NCI-H2029 treated with DMSO at 0.1 percent for 48 hours (cell line): ENCODE data around the gene ARHGAP26.

Source experiments
- DNase-seq: peaks from one replicate; lab custom pipeline; 2025; lab: John Stamatoyannopoulos, UW

The ARHGAP26 gene

DNA sequence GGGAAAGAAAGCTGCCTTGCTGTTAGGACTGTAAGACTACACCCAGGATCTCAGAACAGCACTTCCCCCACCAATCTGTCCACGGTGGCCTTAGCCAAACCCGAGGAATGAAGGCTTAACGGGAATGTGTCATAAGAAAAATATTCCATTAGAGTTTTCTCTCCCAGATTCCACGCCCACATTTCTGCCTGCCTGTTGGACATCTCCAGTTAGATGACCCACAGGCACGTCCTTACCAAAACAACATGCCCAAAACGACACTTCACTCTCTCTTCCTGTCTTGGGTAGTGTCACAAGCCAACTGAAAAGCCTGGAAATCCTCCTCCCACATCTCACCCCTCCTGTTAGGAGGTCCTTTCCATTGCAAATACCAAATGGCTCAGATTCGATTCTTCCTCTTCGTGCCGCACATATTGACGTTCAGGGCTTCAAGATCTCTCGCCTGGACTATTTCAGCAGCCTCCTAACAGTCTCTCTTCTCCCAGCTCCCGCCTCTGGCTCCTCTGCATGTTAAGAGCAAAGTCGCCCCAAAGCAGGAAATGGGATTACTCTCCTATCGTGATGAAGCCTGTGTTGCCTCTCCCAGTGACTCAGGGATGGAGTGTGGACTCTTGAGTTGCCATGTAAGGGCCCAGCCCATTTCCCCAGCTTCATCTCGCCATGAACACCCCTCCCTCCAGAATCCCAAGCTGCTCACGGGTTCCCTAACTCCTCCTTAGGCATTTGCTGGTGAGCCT, 474.0 kb downstream of the ARHGAP26 start:
- DNase-seq: no peak

DNA sequence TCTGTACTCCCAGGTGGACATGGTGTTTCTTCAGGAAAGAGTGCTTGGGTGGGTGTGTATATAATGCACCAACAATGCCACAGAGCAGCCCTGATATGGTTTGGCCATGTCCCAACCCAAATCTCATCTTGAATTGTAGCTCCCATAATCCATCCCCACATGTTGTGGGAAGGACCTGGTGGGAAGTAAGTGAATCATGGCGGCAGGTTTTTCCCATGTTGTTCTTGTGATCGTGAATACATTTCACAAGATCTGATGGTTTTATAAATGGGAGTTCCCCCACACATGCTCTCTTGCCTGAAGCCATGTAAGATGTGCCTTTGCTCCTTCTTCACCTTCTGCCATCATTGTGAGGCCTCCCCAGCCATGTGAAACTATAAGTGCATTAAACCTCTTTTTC, 474.8 kb downstream of the ARHGAP26 start:
- no peak for DNase-seq

DNA sequence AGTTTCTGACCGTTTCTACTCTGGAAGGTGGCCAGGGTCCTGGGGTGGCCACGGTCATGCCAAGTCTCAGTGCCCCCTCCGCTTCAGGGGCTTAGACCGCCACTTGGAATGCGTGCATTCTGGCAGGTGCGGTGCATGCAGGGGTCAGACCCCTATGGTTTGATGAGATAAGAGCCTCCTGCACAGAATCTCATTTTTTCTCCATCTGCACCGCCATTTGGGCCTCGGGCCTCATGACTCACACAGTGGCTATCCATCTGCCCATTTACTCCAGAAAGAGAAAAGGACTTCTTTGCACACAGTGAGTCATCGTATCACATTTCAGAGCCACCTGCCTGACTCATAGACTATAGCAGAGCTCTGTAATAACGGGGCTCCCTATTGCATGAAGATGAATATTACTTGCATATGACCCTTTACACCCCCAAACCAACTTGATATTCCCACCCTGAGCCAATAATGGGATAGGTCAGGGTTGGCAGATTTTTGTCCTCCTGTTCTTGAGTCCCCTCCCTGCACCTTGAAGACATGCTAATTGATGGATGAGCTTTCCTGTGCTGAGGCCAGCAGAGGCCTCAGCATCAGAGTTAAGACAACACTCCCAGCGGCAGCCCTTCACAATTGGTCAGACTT, 475.9 kb downstream of the ARHGAP26 start:
- DNase-seq: no peak

DNA sequence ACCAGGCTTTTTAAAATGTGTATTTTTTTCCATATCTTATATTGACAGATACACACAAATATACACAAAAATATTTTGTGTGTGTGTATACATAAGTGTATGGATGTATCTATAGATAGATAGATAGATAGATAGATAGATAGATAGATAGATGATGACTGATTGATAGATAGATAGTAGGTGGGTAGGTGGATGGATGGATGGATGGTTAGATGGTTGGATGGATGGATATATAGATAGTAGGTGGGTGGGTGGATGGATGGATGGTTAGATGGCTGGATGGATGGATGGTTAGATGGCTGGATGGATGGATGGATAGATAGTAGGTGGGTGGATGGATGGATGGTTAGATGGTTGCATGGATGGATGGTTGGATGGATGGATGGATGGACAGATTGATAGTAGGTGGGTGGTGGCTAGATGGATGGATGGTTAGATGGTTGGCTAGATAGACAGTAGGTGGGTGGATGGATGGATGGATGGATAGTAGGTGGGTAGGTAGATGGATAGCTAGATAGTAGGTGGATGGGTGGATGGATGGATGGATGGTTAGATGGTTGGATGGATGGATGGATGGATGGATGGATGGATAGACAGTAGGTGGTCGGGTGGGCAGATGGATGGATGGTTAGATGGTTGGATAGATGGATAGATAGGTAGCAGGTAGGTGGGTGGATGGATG, 477.1 kb downstream of the ARHGAP26 start:
- DNase-seq: no peak

DNA sequence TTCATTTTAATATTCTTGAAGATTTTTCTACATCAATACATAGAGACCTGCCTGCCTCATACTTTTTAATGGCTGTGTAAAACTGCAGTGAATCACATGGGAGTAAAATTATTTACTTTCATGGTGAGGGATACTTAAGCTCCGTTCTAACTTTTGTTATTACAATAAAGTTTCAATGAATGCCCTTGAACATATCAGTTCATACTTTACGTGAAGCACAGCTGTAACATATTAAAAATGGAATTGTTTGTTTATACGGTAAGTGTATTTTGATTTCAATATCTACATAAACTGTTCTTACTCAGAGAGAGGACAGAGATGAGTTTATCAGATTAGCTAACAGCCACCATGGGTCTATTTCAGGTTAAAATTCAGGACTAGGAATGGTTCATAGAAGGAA, 478.2 kb downstream of the ARHGAP26 start:
- DNase-seq: no peak

DNA sequence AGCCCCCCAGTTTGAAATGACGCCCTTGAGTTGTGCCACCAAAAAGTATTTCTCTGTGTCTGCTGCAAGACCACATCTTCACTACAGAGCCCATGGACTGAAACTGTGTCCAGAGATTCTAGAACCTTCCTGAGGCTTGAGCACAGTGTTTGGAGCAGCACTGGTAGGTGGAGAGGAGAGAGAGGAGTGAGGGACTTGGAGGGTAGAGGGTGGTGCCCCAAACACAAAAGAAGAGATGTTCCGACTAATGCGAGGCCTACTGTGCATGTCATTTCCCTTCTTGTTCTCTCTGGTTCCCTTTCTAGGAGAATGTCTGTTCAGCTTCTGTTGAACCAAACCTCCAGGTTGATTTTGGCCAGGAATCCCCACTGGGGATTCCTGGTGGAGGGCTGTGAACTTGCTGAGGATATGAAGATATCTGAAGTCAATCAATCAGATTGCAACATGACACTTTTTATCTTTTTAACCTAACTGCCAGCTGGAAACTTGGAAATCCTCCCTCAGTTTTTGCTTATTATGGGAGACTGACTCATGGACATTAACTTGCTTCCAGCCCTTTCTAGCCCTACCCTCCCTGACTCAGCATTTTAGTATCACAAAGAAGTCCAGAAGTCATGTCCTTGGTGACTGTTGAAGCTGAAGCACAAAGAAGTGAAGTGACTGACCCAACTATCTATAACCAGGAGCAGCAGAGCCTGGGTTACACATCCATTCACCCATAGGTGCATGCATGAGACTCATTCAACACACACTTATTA, 478.8 kb downstream of the ARHGAP26 start:
- DNase-seq: no peak

DNA sequence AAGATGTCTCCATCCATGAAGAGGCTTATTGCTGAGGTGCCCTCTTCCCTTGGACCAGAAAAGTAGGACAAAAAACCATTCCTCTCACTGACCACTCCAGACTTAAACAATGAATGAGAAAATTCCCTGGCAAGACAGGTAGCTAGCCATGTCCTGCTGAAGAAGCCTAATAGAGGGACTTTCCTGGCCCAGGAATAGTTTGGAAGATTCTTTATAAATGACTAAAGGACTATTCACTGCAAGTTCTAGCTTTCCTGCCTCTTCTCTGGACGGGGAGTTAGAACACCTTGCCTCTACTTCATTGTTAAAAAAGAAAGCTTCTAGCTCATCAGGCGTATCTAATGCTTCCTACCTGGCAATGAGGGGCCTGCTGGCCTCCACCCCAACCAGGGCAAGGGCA, 479.7 kb downstream of the ARHGAP26 start:
- DNase-seq: no peak

DNA sequence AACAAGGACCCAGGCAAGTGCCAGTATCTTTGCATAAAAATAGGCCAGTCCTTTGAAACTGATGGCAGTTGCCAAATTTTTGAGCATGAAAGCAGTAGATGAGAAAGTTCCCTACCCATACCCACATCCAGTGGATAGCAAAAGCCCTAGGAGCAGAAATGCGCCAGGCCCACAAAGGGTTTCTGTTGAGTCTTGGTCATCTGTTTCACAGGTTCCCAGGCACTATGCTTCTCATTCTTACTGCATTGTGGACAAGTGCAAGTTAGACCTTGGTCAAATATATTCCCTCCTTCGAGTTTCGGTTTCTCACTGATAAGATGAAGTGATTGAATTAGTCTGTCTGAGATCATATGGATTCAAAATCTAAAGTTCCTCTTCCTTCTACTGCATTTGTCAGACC, 481.0 kb downstream of the ARHGAP26 start:
- no peak for DNase-seq

DNA sequence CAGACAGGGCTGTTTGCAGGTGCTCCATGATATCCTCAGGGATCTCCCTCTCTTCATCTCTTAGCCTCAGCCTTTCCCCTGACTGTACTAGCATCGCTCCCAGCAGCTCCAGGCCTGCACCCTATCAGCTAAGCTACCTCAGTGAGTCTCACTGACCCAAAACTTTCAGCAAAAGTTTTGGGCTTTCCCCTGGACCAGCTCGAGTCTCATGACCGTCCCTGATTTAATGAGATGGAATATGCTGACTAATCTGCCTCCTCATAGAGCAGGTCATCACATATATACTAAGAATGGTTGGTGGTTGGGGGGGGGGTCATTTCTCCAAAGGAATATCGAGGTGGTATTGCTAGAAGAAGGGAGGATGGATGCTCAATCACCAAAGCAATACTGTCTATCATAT, 481.8 kb downstream of the ARHGAP26 start:
- DNase-seq: no peak

DNA sequence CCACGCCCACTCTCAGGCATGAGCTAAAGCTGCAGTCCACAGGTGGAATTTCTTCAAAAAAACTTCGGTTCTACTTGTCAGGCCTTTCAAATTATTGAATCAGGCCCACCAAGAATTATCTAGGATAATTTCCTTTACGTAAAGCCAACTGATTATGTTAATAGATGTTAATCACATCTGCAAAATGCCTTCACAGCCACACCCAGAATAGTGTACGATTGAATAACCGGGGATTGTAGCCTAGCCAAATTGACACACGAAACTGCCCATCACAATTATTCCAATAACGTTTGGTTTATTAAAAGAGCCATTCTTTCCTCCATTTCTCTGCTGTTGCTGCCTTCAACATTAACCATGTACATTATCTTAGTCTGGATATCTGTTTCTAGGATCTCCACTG, 484.6 kb downstream of the ARHGAP26 start:
- DNase-seq: no peak

DNA sequence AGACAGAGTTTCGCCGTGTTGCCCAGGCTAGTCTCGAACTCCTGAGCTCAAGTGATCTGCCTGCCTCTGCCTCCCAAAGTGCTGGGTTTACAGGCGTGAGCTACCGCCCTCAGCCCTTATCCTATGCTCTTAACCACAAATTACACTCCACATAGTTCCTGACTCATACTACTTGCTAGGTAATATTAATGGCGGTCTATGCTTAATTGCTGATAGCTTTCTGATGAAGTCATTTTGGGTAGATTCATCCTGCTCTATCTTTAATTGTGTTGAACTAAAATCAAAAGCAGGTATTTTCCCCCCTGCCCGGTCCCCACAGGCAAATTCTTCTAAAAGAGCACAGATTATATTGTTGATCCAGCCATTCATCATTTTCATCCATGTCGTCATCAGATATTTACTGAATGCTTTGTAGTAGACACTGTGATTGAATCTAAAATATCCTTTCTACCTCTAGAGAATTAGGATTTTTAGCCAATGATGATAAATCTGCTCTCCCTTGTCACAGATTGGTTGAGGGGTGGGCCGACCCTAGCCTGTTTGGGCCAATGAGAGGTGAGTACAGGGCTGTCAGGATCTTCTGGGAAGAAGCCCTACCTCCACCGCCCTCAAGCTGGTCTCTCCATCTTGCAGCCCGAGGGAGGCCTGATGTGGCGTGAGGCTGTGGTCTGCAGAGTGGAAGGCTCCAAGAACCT, 488.5 kb downstream of the ARHGAP26 start:
- no peak for DNase-seq

DNA sequence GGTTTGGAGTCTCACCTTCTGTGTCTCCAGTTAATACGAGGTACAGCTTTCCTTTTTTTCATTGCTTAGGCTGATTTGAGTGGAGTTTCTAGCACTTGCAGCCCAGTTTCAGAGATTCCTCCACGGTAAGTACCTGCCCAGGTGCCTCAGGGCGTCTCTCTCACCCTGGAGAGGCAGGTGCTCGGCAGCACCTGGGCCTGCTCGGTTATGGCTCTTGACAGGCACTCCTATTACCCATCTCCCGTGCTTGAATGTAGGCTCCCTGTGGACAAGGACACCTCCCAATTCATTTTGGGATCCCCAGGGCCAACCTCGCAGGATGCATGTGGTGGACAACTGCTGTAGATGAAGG, 489.1 kb downstream of the ARHGAP26 start:
- no peak for DNase-seq

DNA sequence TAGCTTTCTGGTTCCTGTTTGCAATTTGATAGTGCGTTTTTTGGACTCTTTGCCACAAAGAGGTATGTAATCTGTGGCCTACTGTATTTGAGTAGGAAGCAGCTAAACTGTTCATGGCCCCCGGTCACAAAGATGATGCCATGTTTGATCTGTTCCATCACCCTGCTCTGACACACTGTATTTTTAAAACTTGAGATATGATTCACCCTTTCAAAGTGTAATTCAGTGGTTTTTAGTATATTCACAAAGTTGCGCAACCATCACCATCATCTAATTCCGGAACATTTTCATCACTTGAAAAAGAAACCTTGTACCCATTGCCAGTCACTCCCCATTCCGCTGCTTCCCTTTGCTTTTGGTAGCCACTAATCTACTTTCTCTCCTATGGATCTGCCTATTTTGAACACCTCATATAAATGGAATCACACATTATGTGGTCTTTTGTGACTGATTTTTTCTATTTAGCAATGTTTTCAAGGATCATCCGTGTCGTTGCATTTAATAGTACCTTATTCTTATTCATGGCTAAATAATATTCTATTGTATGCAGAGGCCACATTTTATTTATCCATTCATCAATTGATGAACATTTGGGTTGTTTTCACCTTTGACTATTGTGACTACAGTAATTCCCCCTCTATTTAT, 491.7 kb downstream of the ARHGAP26 start:
- no peak for DNase-seq

DNA sequence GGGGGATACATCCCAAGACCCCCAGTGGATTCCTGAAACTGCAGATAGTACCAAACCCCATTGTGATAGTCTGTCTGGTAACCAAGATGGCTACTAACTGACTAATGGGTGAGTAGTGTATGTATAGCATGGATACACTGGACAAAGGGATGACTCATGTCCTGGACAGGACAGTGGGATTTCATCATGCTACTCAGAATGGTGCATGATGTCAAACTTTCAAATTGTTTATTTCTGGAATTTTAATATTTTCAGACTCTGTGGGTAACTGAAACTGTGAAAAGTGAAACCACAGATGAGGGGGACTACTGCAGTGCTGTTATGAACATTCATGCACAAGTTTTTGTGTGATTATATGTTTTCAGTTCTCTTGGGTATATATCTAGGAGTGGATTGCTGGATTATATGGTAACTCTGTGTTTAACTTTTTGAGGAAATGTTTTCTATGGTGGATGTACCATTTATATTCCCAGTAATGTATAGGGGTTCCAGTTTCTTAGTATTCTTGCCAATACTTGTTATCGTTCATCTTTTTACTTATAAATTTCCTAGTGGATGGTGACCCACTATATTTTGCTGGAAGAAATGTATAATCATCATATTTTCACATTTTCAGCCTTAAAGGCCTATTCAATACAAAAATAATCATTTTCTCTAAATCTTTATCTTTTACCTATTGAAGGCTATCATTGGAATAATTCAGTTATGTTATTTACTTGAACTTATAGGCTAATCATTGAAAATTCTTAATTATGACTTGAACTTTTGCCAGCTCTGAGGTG, 492.4 kb downstream of the ARHGAP26 start:
- DNase-seq: no peak

DNA sequence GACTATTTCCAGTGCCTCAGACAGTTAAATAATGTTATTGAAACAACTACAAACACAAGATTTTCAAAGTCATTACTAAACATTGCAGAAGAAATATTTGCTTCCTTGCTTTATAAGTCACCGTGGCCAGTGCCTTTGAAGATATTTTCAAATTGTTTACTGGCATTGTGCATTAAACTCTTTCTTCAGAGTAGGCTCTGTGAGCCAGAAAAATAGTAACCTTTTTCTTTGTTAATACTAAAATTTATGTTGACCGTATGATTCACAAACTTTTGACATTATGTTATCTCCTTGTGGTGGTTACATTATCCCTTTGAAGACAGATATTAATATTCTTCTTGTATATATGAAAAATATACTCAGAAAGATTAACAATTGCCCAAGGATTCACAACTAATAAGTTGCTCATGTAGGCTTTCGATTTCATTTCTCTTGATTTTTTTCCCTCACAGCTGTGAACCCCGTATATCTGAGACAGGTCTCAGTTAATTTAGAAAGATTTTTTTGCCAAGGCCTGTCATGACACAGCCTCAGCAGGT, 493.2 kb downstream of the ARHGAP26 start:
- DNase-seq: no peak

DNA sequence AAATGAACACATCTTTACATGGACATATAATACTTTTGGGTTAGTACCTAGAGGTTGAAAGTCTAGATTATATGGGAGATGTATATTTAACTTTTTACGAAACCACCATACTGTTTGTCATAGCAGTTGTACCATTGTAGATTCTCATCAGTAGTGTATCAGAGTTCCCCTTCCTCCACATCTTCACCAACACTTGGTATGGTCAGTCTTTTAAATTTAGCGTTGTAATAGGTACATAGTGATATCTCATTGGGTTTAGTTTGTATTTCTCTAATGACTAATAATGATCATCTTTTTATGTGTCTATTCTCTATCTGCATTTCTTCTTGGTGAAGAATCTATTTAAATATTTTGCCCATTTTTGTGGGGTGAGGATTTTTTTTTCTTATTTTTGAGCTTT, 495.8 kb downstream of the ARHGAP26 start:
- no peak for DNase-seq

DNA sequence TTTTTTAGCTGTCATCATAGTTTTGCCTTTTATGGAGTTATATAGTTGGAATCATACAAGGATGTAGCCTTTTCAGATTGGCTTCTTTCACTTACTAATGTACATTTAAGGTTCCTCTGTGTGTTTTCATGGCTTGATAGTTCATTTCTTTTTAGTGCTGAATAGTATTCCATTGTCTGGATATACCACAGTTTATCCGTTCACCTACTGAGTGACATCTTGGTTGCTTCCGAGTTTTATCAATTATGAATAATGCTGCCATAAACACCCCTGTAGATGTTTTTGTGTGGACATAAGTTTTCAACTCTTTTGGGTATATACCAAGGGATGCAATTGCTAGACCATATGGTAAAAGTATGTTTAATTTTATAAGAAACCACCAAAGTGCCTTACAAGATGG, 497.0 kb downstream of the ARHGAP26 start:
- DNase-seq: no peak

DNA sequence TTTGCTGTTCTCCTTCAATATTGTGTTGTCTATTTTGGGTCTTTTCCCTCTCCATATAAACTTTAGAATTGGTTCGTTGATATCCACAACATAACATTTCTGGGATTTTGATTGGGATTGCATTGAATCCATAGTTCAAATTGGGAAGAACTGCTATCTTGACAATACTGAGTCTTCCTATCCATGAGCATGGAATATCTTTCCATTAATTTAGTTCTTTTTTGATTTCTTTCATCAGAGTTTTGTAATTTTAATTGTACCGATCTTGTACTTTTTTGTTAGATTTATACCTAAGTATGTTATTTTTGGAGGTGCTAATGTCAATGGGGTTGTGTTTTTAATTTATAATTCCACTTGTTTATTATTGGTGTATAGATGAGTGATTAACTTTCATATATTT, 498.2 kb downstream of the ARHGAP26 start:
- no peak for DNase-seq

DNA sequence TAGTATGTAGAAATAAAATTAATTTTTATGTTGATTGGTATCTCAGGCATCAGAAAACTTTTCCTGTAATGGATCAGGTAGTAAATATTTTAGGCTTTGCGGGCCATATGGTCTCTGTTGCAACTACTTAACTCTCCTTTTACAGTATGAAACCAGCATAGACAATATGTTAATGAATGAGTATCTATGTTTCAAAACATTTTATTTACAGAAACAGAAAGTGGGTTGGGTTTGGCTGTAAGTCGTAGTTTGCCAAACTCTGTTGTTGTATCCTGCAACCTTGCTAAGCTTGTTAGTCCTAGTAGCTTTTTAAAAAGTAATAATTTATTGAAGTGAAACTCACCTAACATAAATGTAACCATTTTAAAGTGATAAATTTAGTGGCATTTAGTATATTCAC, 501.3 kb downstream of the ARHGAP26 start:
- no peak for DNase-seq

DNA sequence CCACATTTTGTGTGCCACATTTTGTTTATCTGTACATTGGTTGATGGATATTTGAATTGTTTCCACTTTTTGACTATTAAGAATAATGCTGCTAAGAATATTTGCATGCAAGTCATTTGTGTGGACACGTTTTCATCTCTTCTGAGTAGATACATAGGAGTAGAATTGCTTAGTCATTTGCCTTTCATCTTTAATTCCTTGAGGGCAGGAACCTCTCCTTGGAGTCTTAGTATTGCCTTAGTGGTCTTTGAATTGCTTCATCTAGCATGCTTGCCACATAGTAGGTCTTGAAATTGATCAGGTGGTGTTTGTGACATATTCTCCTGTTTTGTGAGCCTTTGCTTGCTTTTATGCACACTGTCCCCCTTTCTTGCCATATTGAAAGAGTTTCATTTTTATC, 504.8 kb downstream of the ARHGAP26 start:
- no peak for DNase-seq
